Endothelial cell of umbilical vein (primary cell): ENCODE results near the gene MROH8.

Experiments
- EZH2 ChIP-seq: IDR thresholded peaks from 2 replicates; pipeline ENCODE4 v1.6.1; 2012; ENCODE audit warnings: borderline replicate concordance, low read depth, mild to moderate bottlenecking, moderate library complexity, low read length, inconsistent platforms; ENCODE audit not compliant: severe bottlenecking
- POLR2A ChIP-seq: IDR thresholded peaks from 2 replicates; pipeline ENCODE4 v1.6.1; 2012; ENCODE audit warnings: low read depth, mild to moderate bottlenecking, control low read depth, low read length
- TF ChIP-seq, protein P1 (sequence below): IDR thresholded peaks from 2 replicates; pipeline ENCODE4 v1.6.1; 2011; ENCODE audit not compliant: insufficient read depth, insufficient read length
- TF ChIP-seq, protein P2 (sequence below), 2 donors: IDR thresholded peaks; 1 replicate in 1 of 2; 2 replicates in 1 of 2; pipeline ENCODE4 v1.5.1; 2011; ENCODE audit warnings: low read length in 2 of 2, mild to moderate bottlenecking in 2 of 2, moderate library complexity in 2 of 2, control low read depth in 1 of 2, inconsistent platforms in 1 of 2, low read depth in 1 of 2; ENCODE audit not compliant: insufficient read depth in 1 of 2; ENCODE audit errors: extremely low read depth in 1 of 2

DNA sequence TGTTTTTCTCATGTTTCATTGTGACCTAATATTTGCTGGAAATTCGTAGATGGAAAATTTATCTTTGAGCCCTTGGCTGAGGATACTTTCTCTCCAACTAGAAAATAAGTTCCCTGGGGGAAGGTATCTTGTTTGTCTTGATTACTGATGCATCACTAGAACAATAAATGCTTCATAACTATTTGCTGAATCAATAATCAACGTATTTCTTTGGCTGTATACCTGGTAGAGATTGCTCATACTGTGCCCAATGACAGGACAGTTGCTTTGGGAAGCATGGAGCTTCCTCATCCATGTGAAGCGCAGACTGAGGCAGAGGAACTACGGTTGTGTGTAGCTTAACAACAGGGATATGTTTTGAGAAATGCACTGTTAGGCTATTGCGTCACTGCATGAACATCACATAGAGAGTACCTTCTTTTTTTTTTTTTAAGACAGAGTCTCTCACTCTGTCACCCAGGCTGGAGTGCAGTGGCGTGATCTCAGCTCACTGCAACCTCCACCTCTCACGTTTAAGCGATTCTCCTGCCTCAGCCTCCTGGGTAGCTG lies 34.4 kb downstream of the MROH8 start:
- TF ChIP-seq POLR2A (no peak), EZH2 (no peak)
- TF ChIP-seq, protein P1, sequence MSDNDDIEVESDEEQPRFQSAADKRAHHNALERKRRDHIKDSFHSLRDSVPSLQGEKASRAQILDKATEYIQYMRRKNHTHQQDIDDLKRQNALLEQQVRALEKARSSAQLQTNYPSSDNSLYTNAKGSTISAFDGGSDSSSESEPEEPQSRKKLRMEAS, result no peak
- TF ChIP-seq, protein P2, sequence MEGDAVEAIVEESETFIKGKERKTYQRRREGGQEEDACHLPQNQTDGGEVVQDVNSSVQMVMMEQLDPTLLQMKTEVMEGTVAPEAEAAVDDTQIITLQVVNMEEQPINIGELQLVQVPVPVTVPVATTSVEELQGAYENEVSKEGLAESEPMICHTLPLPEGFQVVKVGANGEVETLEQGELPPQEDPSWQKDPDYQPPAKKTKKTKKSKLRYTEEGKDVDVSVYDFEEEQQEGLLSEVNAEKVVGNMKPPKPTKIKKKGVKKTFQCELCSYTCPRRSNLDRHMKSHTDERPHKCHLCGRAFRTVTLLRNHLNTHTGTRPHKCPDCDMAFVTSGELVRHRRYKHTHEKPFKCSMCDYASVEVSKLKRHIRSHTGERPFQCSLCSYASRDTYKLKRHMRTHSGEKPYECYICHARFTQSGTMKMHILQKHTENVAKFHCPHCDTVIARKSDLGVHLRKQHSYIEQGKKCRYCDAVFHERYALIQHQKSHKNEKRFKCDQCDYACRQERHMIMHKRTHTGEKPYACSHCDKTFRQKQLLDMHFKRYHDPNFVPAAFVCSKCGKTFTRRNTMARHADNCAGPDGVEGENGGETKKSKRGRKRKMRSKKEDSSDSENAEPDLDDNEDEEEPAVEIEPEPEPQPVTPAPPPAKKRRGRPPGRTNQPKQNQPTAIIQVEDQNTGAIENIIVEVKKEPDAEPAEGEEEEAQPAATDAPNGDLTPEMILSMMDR (IDR thresholded peaks at IDR 0.05; ENCODE audit: extremely low read depth in 1 of 2, insufficient read depth in 1 of 2, low read depth in 1 of 2, low read length in 2 of 2), result no peak
